IMR-90 (cell line): Measurements from ENCODE around the gene VEPH1. TPM values are rescaled to one million over a fixed set of nuclear protein-coding genes. Genes with fewer than 3 reads are reported as not detected.

Experiments used
- ATAC-seq: fragments of 200-7000 bp; cut with Tn5 transposase; 2 replicates; pipeline ENCODE4 v1.9.1; 2020; ENCODE audit warnings: low read depth, mild to moderate bottlenecking, moderate library complexity
- BruUV-seq: library from RNA; stranded (reverse); fragments of 400-500 nt; replicated peaks from 2 replicates; lab custom pipeline; 2021; lab: Mats Ljungman, UMichigan
- CTCF ChIA-PET: fragments of 300-600 bp; formaldehyde crosslinking; extraction: SDS; loops from one replicate; lab custom pipeline; 2021; ENCODE audit warnings: antibody characterized with exemption; lab: Yijun Ruan, JAX
- POLR2A ChIA-PET: fragments of 300-600 bp; sonication (Branson Sonifier 250); formaldehyde crosslinking; loops from one replicate; lab custom pipeline; 2022; ENCODE audit warnings: antibody characterized with exemption; ENCODE audit not compliant: unreplicated experiment; lab: Charles Lee
- DNase-seq: peaks from one replicate; pipeline ENCODE4 v3.0.0; 2013
- H2AFZ ChIP-seq: replicated peaks from 2 replicates; pipeline ENCODE3; 2013; ENCODE audit warnings: low read length, mild to moderate bottlenecking; ENCODE audit not compliant: poor library complexity
- H2AK5ac ChIP-seq: 2 replicates; pipeline ENCODE4 v1.6.1; 2013; ENCODE audit warnings: low read depth, low read length, inconsistent platforms
- H2AK9ac ChIP-seq: replicated peaks from 2 replicates; pipeline ENCODE3; 2013; ENCODE audit warnings: mild to moderate bottlenecking, low read depth, low read length, moderate library complexity; ENCODE audit not compliant: poor library complexity
- H2BK120ac ChIP-seq: 2 replicates; pipeline ENCODE4 v1.6.1; 2013; ENCODE audit warnings: low read depth, low read length, inconsistent platforms
- H2BK15ac ChIP-seq: 3 replicates; pipeline ENCODE4 v1.6.1; 2013; ENCODE audit warnings: low read depth, low read length, inconsistent platforms
- H2BK20ac ChIP-seq: 2 replicates; pipeline ENCODE4 v1.6.1; 2013; ENCODE audit warnings: low read depth, mild to moderate bottlenecking, inconsistent platforms, low read length, moderate library complexity
- H2BK5ac ChIP-seq: 2 replicates; pipeline ENCODE4 v1.6.1; 2013; ENCODE audit warnings: mild to moderate bottlenecking, low read depth, low read length, inconsistent platforms; ENCODE audit not compliant: poor library complexity, severe bottlenecking
- H3K14ac ChIP-seq: replicated peaks from 2 replicates; pipeline ENCODE4 v1.6.1; 2013; ENCODE audit warnings: low read depth, low read length, inconsistent platforms
- H3K18ac ChIP-seq: 2 replicates; pipeline ENCODE4 v1.6.1; 2013; ENCODE audit warnings: low read depth, low read length, control low read depth
- H3K23ac ChIP-seq: 2 replicates; pipeline ENCODE4 v1.6.1; 2013; ENCODE audit warnings: low read depth, low read length, inconsistent platforms
- H3K27ac ChIP-seq: 2 replicates; pipeline ENCODE4 v1.5.1; 2013; ENCODE audit warnings: mild to moderate bottlenecking, control low read depth, low read length; ENCODE audit not compliant: insufficient read depth
- H3K27me3 ChIP-seq: 2 replicates; pipeline ENCODE4 v1.6.1; 2013; ENCODE audit warnings: low read length; ENCODE audit not compliant: control insufficient read depth, insufficient read depth
- H3K36me3 ChIP-seq: 2 replicates; pipeline ENCODE4 v1.6.1; 2013; ENCODE audit warnings: low read length, mixed read lengths; ENCODE audit not compliant: control insufficient read depth, insufficient read depth
- H3K4ac ChIP-seq: 2 replicates; pipeline ENCODE4 v1.6.1; 2013; ENCODE audit warnings: low read depth, low read length, inconsistent platforms
- H3K4me1 ChIP-seq: 2 replicates; pipeline ENCODE4 v1.6.1; 2013; ENCODE audit warnings: low read length, mixed read lengths; ENCODE audit not compliant: control insufficient read depth, insufficient read depth
- H3K4me2 ChIP-seq: 2 replicates; pipeline ENCODE4 v1.6.1; 2013; ENCODE audit warnings: low read depth, mild to moderate bottlenecking, control low read depth, low read length, moderate library complexity
- H3K4me3 ChIP-seq: 2 replicates; pipeline ENCODE4 v1.5.1; 2013; ENCODE audit warnings: low read depth, mild to moderate bottlenecking, control low read depth, low read length, moderate library complexity; ENCODE audit not compliant: insufficient read depth
- H3K56ac ChIP-seq: 2 replicates; pipeline ENCODE4 v1.6.1; 2013; ENCODE audit warnings: low read length, inconsistent platforms; ENCODE audit not compliant: insufficient read depth; ENCODE audit errors: extremely low read depth
- H3K79me1 ChIP-seq, 2 experiments: 2 replicates each; pipeline ENCODE4 v1.6.1; 2013; ENCODE audit warnings: low read length in 2 of 2, inconsistent platforms in 1 of 2, low read depth in 1 of 2
- H3K9ac ChIP-seq: 2 replicates; pipeline ENCODE4 v1.6.1; 2013; ENCODE audit warnings: low read depth, low read length, control low read depth
- H3K9me1 ChIP-seq: 2 replicates; pipeline ENCODE4 v1.6.1; 2013; ENCODE audit warnings: low read length, inconsistent platforms; ENCODE audit not compliant: insufficient read depth
- H3K9me3 ChIP-seq: 2 replicates; pipeline ENCODE4 v1.6.1; 2013; ENCODE audit warnings: low read length; ENCODE audit not compliant: control insufficient read depth, insufficient read depth
- H4K20me1 ChIP-seq: 2 replicates; pipeline ENCODE4 v1.6.1; 2013; ENCODE audit warnings: low read length, inconsistent platforms; ENCODE audit not compliant: insufficient read depth
- H4K5ac ChIP-seq: 2 replicates; pipeline ENCODE4 v1.6.1; 2013; ENCODE audit warnings: mild to moderate bottlenecking, low read depth, low read length, control low read depth
- H4K8ac ChIP-seq, 2 experiments: 2 replicates each; pipeline ENCODE4 v1.6.1; 2013; ENCODE audit warnings: low read depth in 2 of 2, low read length in 2 of 2, control low read depth in 1 of 2, inconsistent platforms in 1 of 2
- H4K91ac ChIP-seq: 2 replicates; pipeline ENCODE4 v1.6.1; 2013; ENCODE audit warnings: low read depth, low read length, inconsistent platforms; ENCODE audit not compliant: insufficient read depth
- BHLHE40 ChIP-seq: fragments of 150-350 bp; IDR thresholded peaks from 2 replicates; pipeline ENCODE4 v1.6.1; 2016; ENCODE audit warnings: mild to moderate bottlenecking, low read depth, low read length
- CTCF ChIP-seq: conservative IDR thresholded peaks from 2 replicates; pipeline ENCODE4 v1.5.1; 2012; ENCODE audit warnings: mild to moderate bottlenecking, low read depth, low read length, improper control_type of control experiment
- MAFK ChIP-seq: IDR thresholded peaks from 2 replicates; pipeline ENCODE4 v1.6.1; 2012; ENCODE audit warnings: low read depth, low read length, improper control_type of control experiment
- MXI1 ChIP-seq: IDR thresholded peaks from 2 replicates; pipeline ENCODE4 v1.6.1; 2012; ENCODE audit warnings: low read depth, mild to moderate bottlenecking, low read length, moderate library complexity, borderline replicate concordance
- POLR2A ChIP-seq: IDR thresholded peaks from 2 replicates; pipeline ENCODE4 v1.6.1; 2012; ENCODE audit warnings: mild to moderate bottlenecking, low read depth, low read length
- RAD21 ChIP-seq: IDR thresholded peaks from 2 replicates; pipeline ENCODE4 v1.6.1; 2012; ENCODE audit warnings: low read length, improper control_type of control experiment
- RCOR1 ChIP-seq: IDR thresholded peaks from 2 replicates; pipeline ENCODE4 v1.6.1; 2012; ENCODE audit warnings: mild to moderate bottlenecking, low read length, improper control_type of control experiment; ENCODE audit not compliant: insufficient replicate concordance
- RFX5 ChIP-seq: IDR thresholded peaks from 2 replicates; pipeline ENCODE4 v1.8.0; 2012; ENCODE audit warnings: low read depth, mild to moderate bottlenecking, low read length, moderate library complexity
- WGBS, 2 experiments: methylation state at CpG; one replicate each; pipeline versions ENCODE4 v1.1.5 to v1.1.7; 2013; ENCODE audit warnings: missing lambda C conversion rate in 2 of 2; ENCODE audit not compliant: insufficient read length in 1 of 2; ENCODE audit errors: extremely low coverage in 2 of 2; 5-methylcytosine and 5-hydroxymethylcytosine counted together
- dilution Hi-C: fragments of 300-500 bp; cut with HindIII; formaldehyde crosslinking; loops from one replicate; pipeline ENCODE4 v1.14.3; 2018; ENCODE audit warnings: low sequenced_read_pairs; ENCODE audit not compliant: unreplicated experiment
- in situ Hi-C: fragments of 300-500 bp; cut with MboI; formaldehyde crosslinking; loops from 3 replicates; pipeline ENCODE4 v1.14.3; 2019; ENCODE audit warnings: low sequenced_read_pairs, inconsistent platforms, mixed read lengths
- intact Hi-C: fragments of 100-400 bp; cut with micrococcal nuclease; formaldehyde crosslinking; loops from 2 replicates; pipeline ENCODE4 v1.10.0; 2022
- polyA plus RNA-seq, 3 experiments: library from polyadenylated mRNA; depleted of rRNA; stranded (reverse); fragments of >200 nt; gene quantifications; 2 replicates each; pipeline ENCODE4 v1.2.3, GENCODE V29; 2012; ENCODE audit warnings: low replicate concordance in 1 of 3
- total RNA-seq: library from RNA; depleted of rRNA; stranded (reverse); fragments of >200 nt; gene quantifications from 2 replicates; pipeline ENCODE4 v1.2.3, GENCODE V29; 2012
- TF ChIP-seq, protein P1 (sequence below): fragments of 150-350 bp; IDR thresholded peaks from 2 replicates; pipeline ENCODE4 v1.6.1; 2017; ENCODE audit warnings: mild to moderate bottlenecking, antibody characterized with exemption, low read length, low read depth

Gene VEPH1
- total and polyA plus RNA-seq, 2 of the 4 experiments (the other 2 are of a cell fraction) = 30.5 to 130 TPM

- no CpG with 5 or more reads among the region's 2 CpGs for WGBS, 2 experiments
- BruUV-seq = no TSS peak
- no peaks in the 10 kb centered on the region for H3K79me1 ChIP-seq
- H3K56ac ChIP-seq = no peak overlapping the region
- H3K4me2 ChIP-seq = no peak overlapping the region
- H4K20me1 ChIP-seq = no peaks in the 10 kb centered on the region
- no peak overlapping the region for H3K27ac ChIP-seq
- no peak overlapping the region for H2BK120ac ChIP-seq
- H2AK9ac ChIP-seq = no peak overlapping the region
- no peak overlapping the region for H3K14ac ChIP-seq
- H3K36me3 ChIP-seq = no peaks in the 10 kb centered on the region
- H3K4me1 ChIP-seq = peaks cover 1% of the 10 kb centered on the region; the same call in 1 of the 2 replicates
- no peak overlapping the region for H2BK20ac ChIP-seq
- no peak overlapping the region for H3K23ac ChIP-seq
- CTCF ChIA-PET = no interaction called here
- no peak overlapping the region for H2AFZ ChIP-seq
- H3K9me3 ChIP-seq = no peaks in the 10 kb centered on the region
- no peak overlapping the region for H3K18ac ChIP-seq
- POLR2A ChIA-PET = no interaction called here
- intact Hi-C loops (no loop called here), in situ Hi-C loops (no loop called here), dilution Hi-C loops (no loop called here)
- no peak overlapping the region for H3K4ac ChIP-seq
- TF ChIP-seq CTCF = no peak
- no peak for TF ChIP-seq RFX5
- no peak for TF ChIP-seq BHLHE40
- TF ChIP-seq MAFK = no peak
- TF ChIP-seq RAD21 = no peak
- TF ChIP-seq, protein P1, sequence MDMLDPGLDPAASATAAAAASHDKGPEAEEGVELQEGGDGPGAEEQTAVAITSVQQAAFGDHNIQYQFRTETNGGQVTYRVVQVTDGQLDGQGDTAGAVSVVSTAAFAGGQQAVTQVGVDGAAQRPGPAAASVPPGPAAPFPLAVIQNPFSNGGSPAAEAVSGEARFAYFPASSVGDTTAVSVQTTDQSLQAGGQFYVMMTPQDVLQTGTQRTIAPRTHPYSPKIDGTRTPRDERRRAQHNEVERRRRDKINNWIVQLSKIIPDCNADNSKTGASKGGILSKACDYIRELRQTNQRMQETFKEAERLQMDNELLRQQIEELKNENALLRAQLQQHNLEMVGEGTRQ = no peak
- no peak for TF ChIP-seq MXI1
- no peak for TF ChIP-seq RCOR1
- no peak for TF ChIP-seq POLR2A
- no peak for DNase-seq
- no peak overlapping the region for H3K4me3 ChIP-seq
- H4K8ac ChIP-seq = no peak overlapping the region
- H2BK5ac ChIP-seq = no peak overlapping the region
- no peak for ATAC-seq
- H3K9ac ChIP-seq = no peak overlapping the region
- H3K27me3 ChIP-seq = no peaks in the 10 kb centered on the region
- no peak overlapping the region for H4K5ac ChIP-seq
- H4K91ac ChIP-seq = no peak overlapping the region
- H2AK5ac ChIP-seq = no peak overlapping the region
- no peaks in the 10 kb centered on the region for H3K9me1 ChIP-seq
- H2BK15ac ChIP-seq = no peak overlapping the region
Observed at GRCh38 chr3:157549498-157549897, 46.3 kb upstream of the VEPH1 start.
